Common myeloid progenitor, CD34-positive (primary cell): ENCODE measurements around the gene SUFU.
A peak's percentile ranks its signal among the peaks of the same experiment; 100 is the strongest.

Experiments used
- CTCF ChIA-PET: fragments of 350-600 bp; sonication (Branson Sonifier 250); formaldehyde crosslinking; loops from one replicate; lab custom pipeline; 2021; ENCODE audit warnings: antibody characterized with exemption; lab: Charles Lee
- POLR2A ChIA-PET: fragments of 350-600 bp; sonication (Branson Sonifier 250); formaldehyde crosslinking; loops from one replicate; lab custom pipeline; 2021; ENCODE audit warnings: antibody characterized with exemption; lab: Charles Lee
- DNase-seq, 3 donors: peaks; one replicate each; pipeline versions ENCODE4 v3.0.0 to v3.0.0-alpha.2; 2013
- H3K27ac ChIP-seq, 2 experiments: 1 replicate in 1 of 2; 2 replicates in 1 of 2; pipeline ENCODE4 v1.7.0; 2013; ENCODE audit warnings: inconsistent platforms in 2 of 2, low read length in 2 of 2, mild to moderate bottlenecking in 2 of 2, low read depth in 1 of 2, moderate library complexity in 1 of 2; ENCODE audit not compliant: severe bottlenecking in 2 of 2, insufficient read depth in 1 of 2, poor library complexity in 1 of 2
- H3K27me3 ChIP-seq, 5 experiments: replicated peaks in 2 of 5; 1 replicate in 3 of 5; 2 replicates in 2 of 5; pipeline versions ENCODE4 v1.6.1 to v1.7.0; 2013; ENCODE audit warnings: low read length in 4 of 5, mild to moderate bottlenecking in 2 of 5, moderate library complexity in 2 of 5, inconsistent platforms in 1 of 5; ENCODE audit not compliant: insufficient read depth in 5 of 5, control insufficient read depth in 4 of 5
- H3K36me3 ChIP-seq, 4 experiments: 1 replicate in 2 of 4; 2 replicates in 2 of 4; pipeline versions ENCODE4 v1.6.1 to v1.7.0; 2013; ENCODE audit warnings: low read length in 3 of 4, control low read depth in 1 of 4, mild to moderate bottlenecking in 1 of 4; ENCODE audit not compliant: control insufficient read depth in 4 of 4, insufficient read depth in 4 of 4
- H3K4me1 ChIP-seq, 4 experiments: 1 replicate in 3 of 4; 2 replicates in 1 of 4; pipeline versions ENCODE4 v1.6.1 to v1.7.1; 2013; ENCODE audit warnings: low read length in 3 of 4, mild to moderate bottlenecking in 3 of 4, control low read depth in 1 of 4, inconsistent platforms in 1 of 4, moderate library complexity in 1 of 4; ENCODE audit not compliant: control insufficient read depth in 4 of 4, insufficient read depth in 4 of 4; ENCODE audit errors: control extremely low read depth in 1 of 4
- H3K4me3 ChIP-seq, 7 experiments: 1 replicate in 4 of 7; 2 replicates in 3 of 7; pipeline versions ENCODE4 v1.5.1 to v1.7.0; 2013; ENCODE audit warnings: mild to moderate bottlenecking in 7 of 7, low read length in 6 of 7, moderate library complexity in 6 of 7, inconsistent platforms in 2 of 7, low read depth in 2 of 7, control low read depth in 1 of 7; ENCODE audit not compliant: insufficient read depth in 4 of 7, control insufficient read depth in 1 of 7; ENCODE audit errors: extremely low read depth in 1 of 7
- H3K9me3 ChIP-seq, 5 experiments: 1 replicate in 4 of 5; 2 replicates in 1 of 5; pipeline versions ENCODE4 v1.6.1 to v1.7.1; 2013; ENCODE audit warnings: low read length in 4 of 5, mild to moderate bottlenecking in 2 of 5, inconsistent platforms in 1 of 5, low read depth in 1 of 5, moderate library complexity in 1 of 5; ENCODE audit not compliant: control insufficient read depth in 4 of 5, insufficient read depth in 2 of 5; ENCODE audit errors: control extremely low read depth in 1 of 5
- WGBS: methylation state at CpG from one replicate; pipeline ENCODE4 v1.1.5; 2013; ENCODE audit not compliant: insufficient coverage; 5-methylcytosine and 5-hydroxymethylcytosine counted together

The SUFU gene

DNA sequence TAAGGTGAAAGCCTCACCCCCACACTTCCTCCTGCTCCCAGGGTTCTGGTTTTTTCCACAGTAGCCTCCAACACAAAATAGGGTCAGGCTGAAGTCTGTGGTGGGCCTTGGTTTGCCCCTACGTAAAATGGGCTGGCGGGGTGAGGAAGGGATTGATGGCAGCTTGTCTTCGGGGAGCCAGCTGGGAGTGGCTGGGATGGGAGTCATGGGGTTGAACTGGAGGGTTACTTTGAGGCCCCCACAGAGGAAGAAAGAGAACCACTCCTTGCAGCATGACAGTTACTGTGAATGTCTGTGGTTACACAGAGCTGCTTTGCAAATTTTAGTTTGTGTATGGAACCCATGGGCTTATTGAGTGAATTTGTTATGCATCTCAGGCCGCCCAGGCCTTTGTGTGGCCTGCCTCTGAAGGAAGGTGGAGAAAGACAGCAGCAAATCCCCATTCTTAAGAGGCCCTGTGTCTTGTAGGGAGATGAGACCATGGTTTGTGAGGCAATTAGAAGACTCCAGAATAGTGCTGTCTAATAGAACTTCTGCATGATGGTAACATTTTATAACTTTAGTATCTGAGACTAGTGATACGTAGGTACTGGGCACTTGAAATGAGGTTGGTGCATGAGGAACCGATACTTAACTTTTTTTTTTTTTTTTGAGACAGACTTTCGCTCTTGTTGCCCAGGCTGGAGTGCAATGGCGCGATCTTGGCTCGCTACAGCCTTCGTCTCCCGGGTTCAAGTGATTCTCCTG, 148.6 kb downstream of the SUFU start:
- H3K36me3 ChIP-seq, result peaks cover 3 to 59% (median 49%) of the 10 kb centered on the region in 4 experiments
- POLR2A ChIA-PET, result no interaction called here
- H3K4me1 ChIP-seq, result peaks cover 4 to 62% (median 56%) of the 10 kb centered on the region in 4 experiments
- H3K27ac ChIP-seq, result peak overlapping the region in 1 of 2 experiments; percentile 47
- no peaks in the 10 kb centered on the region for H3K27me3 ChIP-seq
- 85% methylated on average over 4 of the region's 12 CpGs for WGBS
- CTCF ChIA-PET, result interaction anchor here (0.5 to 4.4 kb wide), 4 partner anchors 8 to 25 kb away, joined by 3 to 24 read pairs (median 18); no protein-coding TSS in a partner anchor
- H3K9me3 ChIP-seq, result no peaks in the 10 kb centered on the region
- peak overlapping the region in 1 of 7 experiments; percentile 8 for H3K4me3 ChIP-seq
- no peak for DNase-seq

GRCh38 chr10:102653060-102653459, 149.3 kb downstream of the SUFU start:
- peaks cover 0 to 57% (median 54%) of the 10 kb centered on the region in 4 experiments for H3K4me1 ChIP-seq
- no peak overlapping the region for H3K4me3 ChIP-seq
- CTCF ChIA-PET, result interaction anchor here (0.6 to 10.8 kb wide), 4 partner anchors 12 to 513 kb away, joined by 3 to 98 read pairs (median 8); no protein-coding TSS in a partner anchor
- peaks cover 3 to 61% (median 46%) of the 10 kb centered on the region in 4 experiments for H3K36me3 ChIP-seq
- POLR2A ChIA-PET, result no interaction called here
- H3K27ac ChIP-seq, result no peak overlapping the region
- no peaks in the 10 kb centered on the region for H3K27me3 ChIP-seq
- no peak for DNase-seq
- 100% methylated on average over 1 of the region's 1 CpG for WGBS
- H3K9me3 ChIP-seq, result no peaks in the 10 kb centered on the region

DNA sequence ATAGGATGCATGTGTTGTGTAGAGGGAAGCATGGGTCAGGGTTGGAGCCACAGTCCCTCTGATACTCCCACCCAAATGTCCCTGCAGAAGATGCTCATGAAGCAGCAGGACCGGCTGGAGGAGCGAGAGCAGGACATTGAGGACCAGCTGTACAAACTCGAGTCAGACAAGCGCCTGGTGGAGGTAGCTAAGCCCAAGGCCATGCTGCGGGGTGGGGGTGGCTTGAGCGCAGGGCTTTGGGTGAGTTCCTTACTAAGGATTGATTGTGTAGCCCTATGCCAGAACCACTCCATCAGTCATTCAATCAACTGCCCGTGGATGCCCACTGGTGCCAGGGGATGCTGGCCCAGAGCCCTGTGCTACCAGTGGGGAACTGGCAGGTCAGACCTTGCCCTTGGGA, 150.8 kb downstream of the SUFU start:
- H3K9me3 ChIP-seq, result no peaks in the 10 kb centered on the region
- ChIA-PET POLR2A (no interaction called here), CTCF (interaction anchor here (1.1 to 10.8 kb wide), 4 partner anchors 9 to 22 kb away, joined by 3 to 98 read pairs (median 16); partner anchors contain the start of gene TRIM8)
- DNase-seq, result no peak
- H3K36me3 ChIP-seq, result peaks cover 3 to 65% (median 48%) of the 10 kb centered on the region in 4 experiments
- no peak overlapping the region for H3K4me3 ChIP-seq
- H3K4me1 ChIP-seq, result peaks cover 0 to 51% (median 41%) of the 10 kb centered on the region in 4 experiments
- H3K27ac ChIP-seq, result no peak overlapping the region
- WGBS, result 97% methylated on average over 5 of the region's 7 CpGs
- no peaks in the 10 kb centered on the region for H3K27me3 ChIP-seq

GRCh38 chr10:102654969-102655368, 151.2 kb downstream of the SUFU start:
- CTCF ChIA-PET, result interaction anchor here (1.3 to 10.8 kb wide), 4 partner anchors 10 to 21 kb away, joined by 3 to 98 read pairs (median 16); partner anchors contain the start of gene TRIM8
- 93% methylated on average over 12 of the region's 12 CpGs for WGBS
- peaks cover 3 to 65% (median 48%) of the 10 kb centered on the region in 4 experiments for H3K36me3 ChIP-seq

GRCh38 chr10:102656026-102656425, 152.3 kb downstream of the SUFU start:
- ChIA-PET POLR2A (interaction anchor here (1.3 to 1.4 kb wide), 2 partner anchors 10 to 14 kb away, joined by 3 to 4 read pairs; no protein-coding TSS in a partner anchor), CTCF (interaction anchor here (0.6 to 10.8 kb wide), 7 partner anchors 9 to 460 kb away, joined by 3 to 98 read pairs (median 3); partner anchors contain the start of gene TRIM8)
- no peaks in the 10 kb centered on the region for H3K9me3 ChIP-seq
- H3K27me3 ChIP-seq, result no peaks in the 10 kb centered on the region
- no peak for DNase-seq
- WGBS, result 98% methylated on average over 6 of the region's 12 CpGs
- peaks cover 3 to 61% (median 48%) of the 10 kb centered on the region in 4 experiments for H3K36me3 ChIP-seq
- H3K4me1 ChIP-seq, result peaks cover 2 to 49% (median 38%) of the 10 kb centered on the region in 4 experiments
- H3K27ac ChIP-seq, result no peak overlapping the region
- no peak overlapping the region for H3K4me3 ChIP-seq

More at GRCh38 chr10:102654969-102655368, 151.2 kb downstream of the SUFU start:
- H3K27me3 ChIP-seq, result no peaks in the 10 kb centered on the region
- no peak for DNase-seq
- H3K4me3 ChIP-seq, result no peak overlapping the region
- peaks cover 0 to 49% (median 38%) of the 10 kb centered on the region in 4 experiments for H3K4me1 ChIP-seq
- no peak overlapping the region for H3K27ac ChIP-seq
- H3K9me3 ChIP-seq, result no peaks in the 10 kb centered on the region
- POLR2A ChIA-PET, result no interaction called here

DNA sequence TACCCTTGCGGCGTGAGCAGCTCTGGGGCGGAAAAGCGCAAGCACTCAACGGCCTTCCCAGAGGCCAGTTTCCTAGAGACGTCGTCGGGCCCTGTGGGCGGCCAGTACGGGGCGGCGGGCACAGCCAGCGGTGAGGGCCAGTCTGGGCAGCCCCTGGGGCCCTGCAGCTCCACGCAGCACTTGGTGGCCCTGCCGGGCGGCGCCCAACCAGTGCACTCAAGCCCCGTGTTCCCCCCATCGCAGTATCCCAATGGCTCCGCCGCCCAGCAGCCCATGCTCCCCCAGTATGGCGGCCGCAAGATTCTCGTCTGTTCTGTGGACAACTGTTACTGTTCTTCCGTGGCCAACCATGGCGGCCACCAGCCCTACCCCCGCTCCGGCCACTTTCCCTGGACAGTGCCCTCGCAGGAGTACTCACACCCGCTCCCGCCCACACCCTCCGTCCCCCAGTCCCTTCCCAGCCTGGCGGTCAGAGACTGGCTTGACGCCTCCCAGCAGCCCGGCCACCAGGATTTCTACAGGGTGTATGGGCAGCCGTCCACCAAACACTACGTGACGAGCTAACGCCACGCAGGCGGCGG, 153.1 kb downstream of the SUFU start:
- no peaks in the 10 kb centered on the region for H3K9me3 ChIP-seq
- no peak overlapping the region for H3K27ac ChIP-seq
- no peak for DNase-seq
- H3K4me3 ChIP-seq, result no peak overlapping the region
- ChIA-PET POLR2A (interaction anchor here (1.4 kb wide), 1 partner anchor 11 kb away, joined by 4 read pairs; no protein-coding TSS in a partner anchor), CTCF (interaction anchor here (1.2 to 10.8 kb wide), 4 partner anchors 9 to 19 kb away, joined by 3 to 98 read pairs (median 11); partner anchors contain the start of gene TRIM8)
- peaks cover 3 to 60% (median 45%) of the 10 kb centered on the region in 4 experiments for H3K36me3 ChIP-seq
- H3K4me1 ChIP-seq, result peaks cover 2 to 49% (median 37%) of the 10 kb centered on the region in 4 experiments
- WGBS, result 97% methylated on average over 41 of the region's 42 CpGs
- H3K27me3 ChIP-seq, result no peaks in the 10 kb centered on the region
